Activated T-helper 1 cell treated with anti-CD3 and anti-CD28 coated beads, Interleukin-12 subunit alpha, Interleukin-12 subunit beta, Interleukin-2, Interleukin-4 antibody, amounts not matched to agents 30 ng/mL and 10 ng/mL and 1 ng/mL, durations not matched to agents 14 hours and 24 hours and 36 hours (primary cell): ENCODE measurements around the gene C3orf18. TPM values are rescaled to one million over a fixed set of nuclear protein-coding genes. Genes with fewer than 3 reads are reported as not detected.

Source experiments
- DNase-seq: peaks from one replicate; pipeline ENCODE4 v3.0.0; 2021; ENCODE audit warnings: low spot score
- H3K27ac Mint-ChIP-seq: one replicate; pipeline ENCODE4 v1.8.0; 2021; ENCODE audit warnings: mild to moderate bottlenecking, mixed read lengths
- H3K27me3 Mint-ChIP-seq: one replicate; pipeline ENCODE4 v1.8.0; 2022; ENCODE audit warnings: mild to moderate bottlenecking, moderate library complexity, mixed read lengths; ENCODE audit not compliant: insufficient read depth
- H3K36me3 Mint-ChIP-seq: one replicate; pipeline ENCODE4 v1.8.0; 2021; ENCODE audit warnings: low read depth, mixed read lengths
- H3K4me1 Mint-ChIP-seq: one replicate; pipeline ENCODE4 v1.8.0; 2021; ENCODE audit warnings: low read depth, mixed read lengths
- H3K4me3 Mint-ChIP-seq: one replicate; pipeline ENCODE4 v1.8.0; 2021; ENCODE audit warnings: mild to moderate bottlenecking, moderate library complexity, mixed read lengths
- H3K9me3 Mint-ChIP-seq: one replicate; pipeline ENCODE4 v1.8.0; 2021; ENCODE audit warnings: mixed read lengths
- intact Hi-C: fragments of 100-400 bp; cut with micrococcal nuclease; formaldehyde crosslinking; loops from one replicate; pipeline ENCODE4 v1.15.1; 2024
- total RNA-seq: library from RNA; stranded (reverse); gene quantifications from 2 replicates; pipeline ENCODE4 v1.2.3, GENCODE V29; 2022

The C3orf18 gene
- total RNA-seq, 1 donor from 2014 or later: 21.9 TPM

GRCh38 chr3:50609071-50609762 lies 41.7 kb upstream of the C3orf18 start:
- H3K4me1 Mint-ChIP-seq: peaks cover 57% of the 10 kb centered on the region
- peak overlapping the region; percentile 98 for H3K27ac Mint-ChIP-seq
- no peaks in the 10 kb centered on the region for H3K27me3 Mint-ChIP-seq
- H3K36me3 Mint-ChIP-seq: peaks cover 87% of the 10 kb centered on the region
- no peak for DNase-seq
- intact Hi-C loops: no loop called here
- no peaks in the 10 kb centered on the region for H3K9me3 Mint-ChIP-seq
- peak overlapping the region; percentile 99 for H3K4me3 Mint-ChIP-seq

- peaks cover 88% of the 10 kb centered on the region for H3K36me3 Mint-ChIP-seq
- DNase-seq: no peak
- no peaks in the 10 kb centered on the region for H3K27me3 Mint-ChIP-seq
- intact Hi-C loops: no loop called here
- peak overlapping the region; percentile 98 for H3K27ac Mint-ChIP-seq
- H3K4me1 Mint-ChIP-seq: peaks cover 57% of the 10 kb centered on the region
- no peaks in the 10 kb centered on the region for H3K9me3 Mint-ChIP-seq
- H3K4me3 Mint-ChIP-seq: peak overlapping the region; percentile 99
Measured at GRCh38 chr3:50608278-50608677, 40.7 kb upstream of the C3orf18 start.

GRCh38 chr3:50607271-50608091 lies 39.9 kb upstream of the C3orf18 start:
- Mint-ChIP-seq H3K9me3 (no peaks in the 10 kb centered on the region), H3K36me3 (peaks cover 89% of the 10 kb centered on the region), H3K4me1 (peaks cover 63% of the 10 kb centered on the region), H3K27me3 (no peaks in the 10 kb centered on the region), H3K4me3 (peak overlapping the region; percentile 99), H3K27ac (peak overlapping the region; percentile 98)
- DNase-seq: no peak
- intact Hi-C loops: no loop called here

- H3K36me3 Mint-ChIP-seq: peaks cover 88% of the 10 kb centered on the region
- no peak for DNase-seq
- peak overlapping the region; percentile 99 for H3K4me3 Mint-ChIP-seq
- no peaks in the 10 kb centered on the region for H3K27me3 Mint-ChIP-seq
- intact Hi-C loops: no loop called here
- peaks cover 66% of the 10 kb centered on the region for H3K4me1 Mint-ChIP-seq
- H3K9me3 Mint-ChIP-seq: no peaks in the 10 kb centered on the region
- H3K27ac Mint-ChIP-seq: peak overlapping the region; percentile 98
Measured at GRCh38 chr3:50606596-50606995, 39.0 kb upstream of the C3orf18 start.

GRCh38 chr3:50605901-50606326 lies 38.4 kb upstream of the C3orf18 start:
- peaks cover 71% of the 10 kb centered on the region for H3K4me1 Mint-ChIP-seq
- H3K27ac Mint-ChIP-seq: peak overlapping the region; percentile 98
- peak overlapping the region; percentile 99 for H3K4me3 Mint-ChIP-seq
- no peaks in the 10 kb centered on the region for H3K27me3 Mint-ChIP-seq
- H3K9me3 Mint-ChIP-seq: no peaks in the 10 kb centered on the region
- peaks cover 85% of the 10 kb centered on the region for H3K36me3 Mint-ChIP-seq
- no peak for DNase-seq
- intact Hi-C loops: no loop called here

GRCh38 chr3:50604628-50605588 lies 37.4 kb upstream of the C3orf18 start:
- Mint-ChIP-seq H3K27me3 (no peaks in the 10 kb centered on the region), H3K27ac (peak overlapping the region; percentile 98), H3K4me3 (peak overlapping the region; percentile 99), H3K36me3 (peaks cover 79% of the 10 kb centered on the region), H3K4me1 (peaks cover 81% of the 10 kb centered on the region), H3K9me3 (no peaks in the 10 kb centered on the region)
- DNase-seq: no peak
- intact Hi-C loops: no loop called here

- intact Hi-C loops: no loop called here
- Mint-ChIP-seq H3K4me3 (peak overlapping the region; percentile 99), H3K4me1 (peaks cover 89% of the 10 kb centered on the region), H3K36me3 (peaks cover 75% of the 10 kb centered on the region), H3K9me3 (no peaks in the 10 kb centered on the region), H3K27me3 (no peaks in the 10 kb centered on the region), H3K27ac (peak overlapping the region; percentile 98)
- no peak for DNase-seq
Measured at GRCh38 chr3:50604110-50604621, 36.6 kb upstream of the C3orf18 start.

GRCh38 chr3:50603261-50604109 lies 35.9 kb upstream of the C3orf18 start:
- intact Hi-C loops: no loop called here
- Mint-ChIP-seq H3K36me3 (peaks cover 75% of the 10 kb centered on the region), H3K4me3 (peak overlapping the region; percentile 99), H3K27ac (peak overlapping the region; percentile 98), H3K9me3 (no peaks in the 10 kb centered on the region), H3K4me1 (peaks cover 92% of the 10 kb centered on the region), H3K27me3 (no peaks in the 10 kb centered on the region)
- DNase-seq: no peak

GRCh38 chr3:50602595-50603191 lies 35.1 kb upstream of the C3orf18 start:
- H3K9me3 Mint-ChIP-seq: no peaks in the 10 kb centered on the region
- H3K36me3 Mint-ChIP-seq: peaks cover 74% of the 10 kb centered on the region
- intact Hi-C loops: no loop called here
- peak overlapping the region; percentile 99 for H3K4me3 Mint-ChIP-seq
- peak overlapping the region; percentile 98 for H3K27ac Mint-ChIP-seq
- no peak for DNase-seq
- no peaks in the 10 kb centered on the region for H3K27me3 Mint-ChIP-seq
- H3K4me1 Mint-ChIP-seq: peaks cover 92% of the 10 kb centered on the region

GRCh38 chr3:50600841-50601591 lies 33.5 kb upstream of the C3orf18 start:
- DNase-seq: peak; percentile 81
- Mint-ChIP-seq H3K4me3 (peak overlapping the region; percentile 99), H3K36me3 (peaks cover 58% of the 10 kb centered on the region), H3K4me1 (peaks cover 83% of the 10 kb centered on the region), H3K27me3 (no peaks in the 10 kb centered on the region), H3K27ac (peak overlapping the region; percentile 98), H3K9me3 (no peaks in the 10 kb centered on the region)
- intact Hi-C loops: loop anchor here (1.0 to 2.0 kb wide), 4 partner anchors 10 to 28 kb away; partner anchors contain the start of genes CISH and MAPKAPK3
